HEK293T (cell line): Measurements from ENCODE around the gene HEMK1.

Experiments used
- CTCF ChIA-PET: fragments of 350-600 bp; formaldehyde crosslinking; extraction: SDS; loops from one replicate; lab custom pipeline; 2021; ENCODE audit warnings: antibody characterized with exemption, inconsistent platforms; lab: Yijun Ruan, JAX
- POLR2A ChIA-PET: fragments of 350-600 bp; formaldehyde crosslinking; extraction: SDS; loops from one replicate; lab custom pipeline; 2020; ENCODE audit warnings: antibody characterized with exemption, inconsistent platforms; lab: Yijun Ruan, JAX
- DNase-seq: peaks from one replicate; pipeline ENCODE4 v3.0.0; 2012; ENCODE audit warnings: mixed read lengths; ENCODE audit errors: extremely low spot score
- ARNT ChIP-seq: fragments of 450-650 bp; IDR thresholded peaks from 2 replicates; pipeline ENCODE4 v1.6.1; 2017; ENCODE audit warnings: mild to moderate bottlenecking
- BHLHE40 ChIP-seq: fragments of 450-650 bp; IDR thresholded peaks from 2 replicates; pipeline ENCODE4 v1.6.1; 2016; ENCODE audit warnings: mild to moderate bottlenecking, moderate library complexity, borderline replicate concordance
- CTBP1 ChIP-seq: fragments of 450-650 bp; IDR thresholded peaks from 2 replicates; pipeline ENCODE4 v1.6.1; 2016; ENCODE audit warnings: borderline replicate concordance
- ELF4 ChIP-seq: fragments of 450-650 bp; IDR thresholded peaks from 2 replicates; pipeline ENCODE4 v1.6.1; 2017; ENCODE audit warnings: antibody characterized with exemption
- FOXA1 ChIP-seq: fragments of 450-650 bp; IDR thresholded peaks from 2 replicates; pipeline ENCODE4 v1.6.1; 2016; ENCODE audit warnings: mild to moderate bottlenecking
- FOXK2 ChIP-seq: fragments of 450-650 bp; IDR thresholded peaks from 2 replicates; pipeline ENCODE4 v1.6.1; 2016; ENCODE audit warnings: mild to moderate bottlenecking
- FOXM1 ChIP-seq: fragments of 450-650 bp; IDR thresholded peaks from 2 replicates; pipeline ENCODE4 v1.6.1; 2017; ENCODE audit warnings: mild to moderate bottlenecking, borderline replicate concordance
- HDGF ChIP-seq: fragments of 450-650 bp; IDR thresholded peaks from 2 replicates; pipeline ENCODE4 v1.6.1; 2017; ENCODE audit warnings: antibody characterized with exemption, borderline replicate concordance
- L3MBTL2 ChIP-seq: fragments of 450-650 bp; conservative IDR thresholded peaks from 2 replicates; pipeline ENCODE4 v1.6.1; 2016; ENCODE audit warnings: mild to moderate bottlenecking
- LEF1 ChIP-seq: fragments of 450-650 bp; IDR thresholded peaks from 2 replicates; pipeline ENCODE4 v1.6.1; 2017; ENCODE audit warnings: mild to moderate bottlenecking, borderline replicate concordance
- NFRKB ChIP-seq: fragments of 450-650 bp; IDR thresholded peaks from 2 replicates; pipeline ENCODE4 v1.6.1; 2016; ENCODE audit warnings: mild to moderate bottlenecking, moderate library complexity
- SP1 ChIP-seq: fragments of 450-650 bp; IDR thresholded peaks from 2 replicates; pipeline ENCODE4 v1.6.1; 2017
- SUZ12 ChIP-seq: fragments of 450-650 bp; IDR thresholded peaks from 2 replicates; pipeline ENCODE4 v1.6.1; 2016; ENCODE audit warnings: mild to moderate bottlenecking
- TARDBP ChIP-seq: fragments of 450-650 bp; IDR thresholded peaks from 2 replicates; pipeline ENCODE4 v1.6.1; 2016
- ZNF384 ChIP-seq: fragments of 450-650 bp; IDR thresholded peaks from 2 replicates; pipeline ENCODE4 v1.6.1; 2016
- TF ChIP-seq, protein P1 (sequence below): fragments of 450-650 bp; IDR thresholded peaks from 2 replicates; pipeline ENCODE4 v1.6.1; 2016

Gene HEMK1

GRCh38 chr3:50615190-50615589, 45.9 kb downstream of the HEMK1 start:
- CTCF ChIA-PET: interaction anchor here (1.2 to 5.5 kb wide), 8 partner anchors 18 to 1055 kb away, joined by 3 to 44 read pairs (median 7); partner anchors contain the start of gene HEMK1
- POLR2A ChIA-PET: no interaction called here
- DNase-seq: no peak
- TF ChIP-seq FOXM1 (no peak), LEF1 (no peak), HDGF (no peak), ELF4 (no peak), SUZ12 (no peak), L3MBTL2 (no peak), FOXA1 (no peak)

DNA sequence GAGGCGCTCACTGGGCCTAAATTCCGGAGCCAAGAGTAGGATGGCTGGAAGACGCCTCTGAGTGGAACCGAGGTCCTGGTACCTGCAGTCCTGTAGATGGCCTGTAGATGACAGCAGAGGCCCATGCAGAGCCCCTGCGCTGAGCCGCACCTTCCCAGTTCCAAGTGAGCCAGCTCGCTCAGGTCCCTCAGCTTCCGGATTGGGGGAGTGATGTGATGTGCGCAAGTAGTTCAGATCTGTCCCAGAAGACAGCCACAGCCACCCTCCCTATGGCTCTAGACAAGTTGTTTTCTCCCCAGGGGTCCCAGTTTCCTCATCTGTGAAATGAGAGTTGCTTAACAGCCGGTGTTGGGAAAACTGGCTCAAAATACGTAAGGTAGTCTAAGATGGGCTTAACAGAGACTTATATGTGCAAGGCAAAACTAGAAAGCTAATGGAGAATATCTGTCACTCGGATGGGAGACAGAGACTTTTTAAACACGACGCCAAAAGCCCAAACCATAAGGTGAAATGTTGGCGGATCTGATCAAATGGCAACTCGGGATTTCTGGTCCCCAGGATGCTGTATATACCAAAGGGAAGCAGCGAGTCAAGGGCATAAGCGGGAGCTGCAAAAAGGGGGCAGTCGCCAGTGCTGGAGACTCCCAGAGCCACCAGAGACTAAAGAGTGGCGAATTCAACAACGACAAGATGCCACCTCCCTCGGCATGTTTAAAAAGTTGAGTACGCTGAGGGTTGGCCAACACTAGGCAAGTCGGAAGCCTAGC, 46.9 kb downstream of the HEMK1 start:
- POLR2A ChIA-PET: interaction anchor here (0.6 to 3.6 kb wide), 12 partner anchors 11 to 777 kb away, joined by 3 to 12 read pairs (median 4); partner anchors contain the start of genes HEMK1 and MANF
- peak; percentile 85 for DNase-seq
- TF ChIP-seq L3MBTL2: 0 out of 2 replicates have a peak, but pooled peaks have one; percentile 25
- TF ChIP-seq FOXM1: no peak
- 0 out of 2 replicates have a peak, but pooled peaks have one; percentile 49 for TF ChIP-seq ARNT
- no peak for TF ChIP-seq BHLHE40
- TF ChIP-seq, protein P1, sequence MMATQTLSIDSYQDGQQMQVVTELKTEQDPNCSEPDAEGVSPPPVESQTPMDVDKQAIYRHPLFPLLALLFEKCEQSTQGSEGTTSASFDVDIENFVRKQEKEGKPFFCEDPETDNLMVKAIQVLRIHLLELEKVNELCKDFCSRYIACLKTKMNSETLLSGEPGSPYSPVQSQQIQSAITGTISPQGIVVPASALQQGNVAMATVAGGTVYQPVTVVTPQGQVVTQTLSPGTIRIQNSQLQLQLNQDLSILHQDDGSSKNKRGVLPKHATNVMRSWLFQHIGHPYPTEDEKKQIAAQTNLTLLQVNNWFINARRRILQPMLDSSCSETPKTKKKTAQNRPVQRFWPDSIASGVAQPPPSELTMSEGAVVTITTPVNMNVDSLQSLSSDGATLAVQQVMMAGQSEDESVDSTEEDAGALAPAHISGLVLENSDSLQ: no peak
- CTCF ChIA-PET: interaction anchor here (0.7 to 5.5 kb wide), 19 partner anchors 17 to 1054 kb away, joined by 3 to 44 read pairs (median 6); partner anchors contain the start of genes DOCK3 and HEMK1

DNA sequence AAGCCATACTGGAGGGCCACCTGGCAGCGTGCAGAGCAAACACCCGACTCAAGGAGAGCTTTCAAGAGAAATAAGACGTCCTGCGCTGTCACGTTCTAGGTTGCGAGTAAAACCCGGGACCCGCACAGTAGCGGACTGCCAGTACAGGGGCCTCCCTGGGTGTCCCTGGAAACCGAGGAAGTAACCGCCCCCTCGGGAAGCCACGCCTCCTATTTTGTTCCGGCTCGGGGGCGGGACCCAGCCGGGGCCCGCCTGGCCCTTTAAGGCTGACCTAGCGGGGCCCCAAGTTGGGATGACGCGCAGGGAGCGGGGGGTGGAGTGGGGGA, 47.4 kb downstream of the HEMK1 start:
- ChIA-PET CTCF (interaction anchor here (0.8 to 5.5 kb wide), 17 partner anchors 16 to 818 kb away, joined by 3 to 44 read pairs (median 7); partner anchors contain the start of genes DOCK3 and HEMK1), POLR2A (interaction anchor here (0.6 to 3.6 kb wide), 12 partner anchors 11 to 777 kb away, joined by 3 to 12 read pairs (median 4); partner anchors contain the start of genes HEMK1 and MANF)
- TF ChIP-seq CTBP1: no peak
- no peak for TF ChIP-seq BHLHE40
- no peak for TF ChIP-seq SUZ12
- no peak for TF ChIP-seq FOXA1
- TF ChIP-seq ELF4: no peak
- TF ChIP-seq ZNF384: no peak
- TF ChIP-seq SP1: no peak
- no peak for TF ChIP-seq L3MBTL2
- peak; percentile 92 for DNase-seq

GRCh38 chr3:50617096-50617791, 47.9 kb downstream of the HEMK1 start, which contains the start of gene MAPKAPK3:
TSS of gene MAPKAPK3 (plus strand) at chr3:50617151. CDS start at chr3:50617566, 415 bp downstream.
- POLR2A ChIA-PET: interaction anchor here (0.6 to 3.6 kb wide), 12 partner anchors 10 to 776 kb away, joined by 3 to 12 read pairs (median 3); partner anchors contain the start of genes HEMK1 and MANF
- CTCF ChIA-PET: interaction anchor here (0.6 to 5.5 kb wide), 14 partner anchors 16 to 817 kb away, joined by 3 to 44 read pairs (median 7); partner anchors contain the start of genes DOCK3 and HEMK1
- TF ChIP-seq ZNF384 (no peak), ARNT (no peak), L3MBTL2 (peak; percentile 90), HDGF (no peak), SP1 (no peak), FOXM1 (no peak)
- no peak for DNase-seq

DNA sequence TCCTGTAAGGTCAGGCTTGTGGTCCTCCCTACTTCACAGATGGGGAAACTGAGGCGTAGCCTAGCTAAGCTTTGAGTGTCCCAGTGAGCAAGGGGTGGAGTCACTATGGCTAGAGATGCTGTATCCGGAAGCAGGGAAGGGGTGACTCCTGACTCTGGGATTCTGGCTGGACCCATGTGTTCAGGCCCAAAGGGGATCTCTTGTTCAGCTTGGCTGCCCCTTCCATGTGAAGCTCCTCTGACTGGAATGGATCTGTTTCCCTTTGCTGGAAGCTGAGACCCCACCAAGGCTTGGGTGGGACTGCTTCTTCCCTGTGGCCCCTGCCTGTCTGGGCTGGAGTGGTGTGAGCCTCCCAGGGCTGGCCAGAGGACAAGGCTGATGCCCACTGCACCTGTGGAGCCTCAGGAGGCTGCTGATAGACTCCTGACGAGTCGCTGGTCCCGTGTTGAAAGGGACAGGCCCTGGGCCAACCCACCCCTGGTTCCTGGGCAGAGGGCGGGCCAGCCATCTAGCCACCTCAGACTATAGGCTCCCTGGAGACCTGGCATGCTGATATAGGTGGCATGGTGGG, 48.7 kb downstream of the HEMK1 start:
- ChIA-PET POLR2A (interaction anchor here (1.1 to 3.6 kb wide), 5 partner anchors 34 to 776 kb away, joined by 3 to 12 read pairs (median 4); partner anchors contain the start of gene HEMK1), CTCF (interaction anchor here (0.6 to 2.0 kb wide), 2 partner anchors 55 to 314 kb away, joined by 3 to 7 read pairs; no protein-coding TSS in a partner anchor)
- no peak for DNase-seq
- TF ChIP-seq ELF4 (no peak), HDGF (no peak), LEF1 (no peak), SP1 (no peak), NFRKB (no peak), FOXK2 (no peak), FOXM1 (no peak), L3MBTL2 (no peak), FOXA1 (no peak), SUZ12 (no peak), BHLHE40 (no peak), CTBP1 (no peak), TARDBP (no peak)
- TF ChIP-seq, protein P1: no peak

DNA sequence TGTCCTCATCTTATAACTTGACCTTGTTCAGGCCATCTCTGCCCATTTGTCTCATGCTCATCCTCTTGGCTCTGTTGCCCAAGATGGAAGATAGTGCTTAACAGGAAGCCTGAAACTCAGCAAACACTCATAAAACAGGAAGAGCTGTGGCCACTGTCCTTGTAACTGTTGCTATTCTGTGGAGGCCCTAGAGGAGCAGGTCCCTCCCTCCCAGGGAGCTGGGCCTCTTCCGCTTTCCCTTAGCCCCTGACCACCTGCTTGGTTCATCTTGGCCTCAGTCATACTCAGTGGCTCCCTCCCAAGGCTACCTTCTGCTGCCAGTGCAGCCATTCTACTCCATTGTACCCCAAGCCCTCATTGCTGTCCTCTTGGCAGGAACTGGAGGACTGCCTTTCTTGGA, 51.1 kb downstream of the HEMK1 start:
- TF ChIP-seq FOXK2 (no peak), HDGF (no peak), TARDBP (no peak), LEF1 (no peak), SUZ12 (no peak), BHLHE40 (no peak)
- TF ChIP-seq, protein P1: no peak
- POLR2A ChIA-PET: interaction anchor here (0.9 to 1.1 kb wide), 2 partner anchors 12 to 33 kb away, joined by 3 to 4 read pairs; no protein-coding TSS in a partner anchor
- CTCF ChIA-PET: interaction anchor here (0.5 to 2.0 kb wide), 3 partner anchors 33 to 752 kb away, joined by 4 to 7 read pairs (median 4); no protein-coding TSS in a partner anchor

More for the DNA sequence above, 51.1 kb downstream of the HEMK1 start:
- DNase-seq: no peak
